SK-N-SH (cell line): ENCODE measurements around the gene DGAT2. TPM values are rescaled to one million over a fixed set of nuclear protein-coding genes. Genes with fewer than 3 reads are reported as not detected.

Experiments used
- CTCF ChIA-PET: fragments of 300-600, 350-600 bp; formaldehyde crosslinking; extraction: SDS; loops from one replicate; lab custom pipeline; 2021; lab: Yijun Ruan, JAX
- POLR2A ChIA-PET: fragments of 350-600 bp; sonication (Branson Sonifier 250); formaldehyde crosslinking; extraction: SDS; loops from one replicate; lab custom pipeline; 2020; ENCODE audit warnings: antibody characterized with exemption, inconsistent platforms; lab: Yijun Ruan, JAX
- DNase-seq: peaks from one replicate; pipeline ENCODE4 v3.0.0; 2012
- H2AFZ ChIP-seq: fragments of 200-600 bp; sonication (generic); 2 replicates; pipeline ENCODE4 v1.8.1; 2016; ENCODE audit warnings: antibody characterized with exemption, mild to moderate bottlenecking, low read depth
- H3F3A ChIP-seq: fragments of 200-600 bp; sonication (generic); replicated peaks from 2 replicates; pipeline ENCODE3; 2016; ENCODE audit warnings: antibody characterized with exemption, mild to moderate bottlenecking; ENCODE audit not compliant: insufficient read depth
- H3K27ac ChIP-seq, 2 experiments: fragments of 200-500 bp in 1 of 2; fragments of 200-600 bp in 1 of 2; sonication (Bioruptor generic) in 1 of 2; sonication (generic), shearing (Covaris generic) in 1 of 2; 2 replicates each; pipeline versions ENCODE4 v1.5.1 to v1.6.1; 2014 to 2016; ENCODE audit warnings: low read depth in 2 of 2, inconsistent platforms in 1 of 2, low read length in 1 of 2, mild to moderate bottlenecking in 1 of 2, mixed read lengths in 1 of 2
- H3K27me3 ChIP-seq: fragments of 200-600 bp; sonication (generic), shearing (Covaris generic); 2 replicates; pipeline ENCODE4 v1.6.1; 2016; ENCODE audit warnings: mixed run types; ENCODE audit not compliant: insufficient read depth
- H3K36me3 ChIP-seq, 2 experiments: fragments of 200-500 bp in 1 of 2; fragments of 200-600 bp in 1 of 2; sonication (Bioruptor generic) in 1 of 2; sonication (generic) in 1 of 2; replicated peaks in 1 of 2; 2 replicates each; pipeline versions ENCODE3 to v1.5.1; 2014 to 2016; ENCODE audit warnings: low read length in 1 of 2, mild to moderate bottlenecking in 1 of 2; ENCODE audit not compliant: insufficient read depth in 2 of 2, control insufficient read depth in 1 of 2
- H3K4me1 ChIP-seq, 2 experiments: fragments of 200-500 bp in 1 of 2; fragments of 200-600 bp in 1 of 2; sonication (Bioruptor generic) in 1 of 2; sonication (generic), shearing (Covaris generic) in 1 of 2; 2 replicates each; pipeline versions ENCODE4 v1.5.1 to v1.6.1; 2014 to 2016; ENCODE audit warnings: low read depth in 1 of 2, low read length in 1 of 2, mixed run types in 1 of 2; ENCODE audit not compliant: insufficient read depth in 2 of 2, control insufficient read depth in 1 of 2
- H3K4me2 ChIP-seq: fragments of 200-600 bp; sonication (generic), shearing (Covaris generic); 2 replicates; pipeline ENCODE4 v1.6.1; 2017; ENCODE audit warnings: mixed run types
- H3K4me3 ChIP-seq, 2 experiments: fragments of 200-500 bp in 1 of 2; fragments of 200-600 bp in 1 of 2; sonication (Bioruptor generic) in 1 of 2; sonication (generic), shearing (Covaris generic) in 1 of 2; 2 replicates each; pipeline versions ENCODE4 v1.5.1 to v1.8.1; 2014 to 2016; ENCODE audit warnings: low read depth in 2 of 2, inconsistent platforms in 1 of 2, low read length in 1 of 2, mild to moderate bottlenecking in 1 of 2, mixed read lengths in 1 of 2, moderate library complexity in 1 of 2
- H3K79me2 ChIP-seq: fragments of 200-600 bp; sonication (generic); 2 replicates; pipeline ENCODE4 v1.8.1; 2017; ENCODE audit warnings: mild to moderate bottlenecking; ENCODE audit not compliant: insufficient read depth
- H3K9ac ChIP-seq: fragments of 200-600 bp; sonication (generic); 2 replicates; pipeline ENCODE4 v1.6.1; 2017; ENCODE audit warnings: mixed run types
- H3K9me2 ChIP-seq: fragments of 200-600 bp; sonication (generic); 2 replicates; pipeline ENCODE4 v1.6.1; 2017; ENCODE audit warnings: mixed run types
- H3K9me3 ChIP-seq: fragments of 200-600 bp; sonication (generic); 2 replicates; pipeline ENCODE4 v1.6.1; 2017; ENCODE audit warnings: mixed run types, mild to moderate bottlenecking, moderate library complexity
- H4K20me1 ChIP-seq: fragments of 200-600 bp; sonication (generic); 2 replicates; pipeline ENCODE4 v1.6.1; 2017; ENCODE audit warnings: mild to moderate bottlenecking, mixed run types; ENCODE audit not compliant: insufficient read depth
- EZH2phosphoT487 ChIP-seq: fragments of 200-600 bp; sonication (generic); IDR thresholded peaks from 2 replicates; pipeline ENCODE4 v1.6.1; 2017; ENCODE audit warnings: low read depth, mixed run types, mild to moderate bottlenecking, antibody characterized with exemption, moderate library complexity, borderline replicate concordance
- GABPA ChIP-seq: IDR thresholded peaks from 2 replicates; pipeline ENCODE4 v1.4.0; 2012; ENCODE audit warnings: low read depth, mild to moderate bottlenecking
- IRF3 ChIP-seq: fragments of 150-350 bp; IDR thresholded peaks from 2 replicates; pipeline ENCODE4 v1.6.1; 2016; ENCODE audit warnings: mild to moderate bottlenecking, low read depth, low read length
- PBX3 ChIP-seq: IDR thresholded peaks from 2 replicates; pipeline ENCODE4; 2012
- RCOR1 ChIP-seq: fragments of 150-350 bp; IDR thresholded peaks from 2 replicates; pipeline ENCODE4 v1.6.1; 2017; ENCODE audit warnings: antibody characterized with exemption, low read length
- RFX5 ChIP-seq: IDR thresholded peaks from 2 replicates; pipeline ENCODE4 v1.6.1; 2012; ENCODE audit warnings: mild to moderate bottlenecking, improper control_type of control experiment, low read length
- SMC3 ChIP-seq: IDR thresholded peaks from 2 replicates; pipeline ENCODE4 v1.6.1; 2012; ENCODE audit warnings: low read depth, low read length, improper control_type of control experiment
- TEAD4 ChIP-seq: IDR thresholded peaks from 2 replicates; pipeline ENCODE4 v1.4.0; 2012; ENCODE audit warnings: mild to moderate bottlenecking, borderline replicate concordance; ENCODE audit not compliant: insufficient read depth
- ZBTB33 ChIP-seq: IDR thresholded peaks from 2 replicates; pipeline ENCODE4 v1.4.0; 2012; ENCODE audit warnings: low read depth, borderline replicate concordance
- WGBS: methylation state at CpG from one replicate; pipeline ENCODE4 v1.1.6; 2017; ENCODE audit warnings: low lambda C conversion rate; 5-methylcytosine and 5-hydroxymethylcytosine counted together
- polyA plus RNA-seq, 3 experiments: library from polyadenylated mRNA; depleted of rRNA; stranded (reverse); fragments of >200 nt; gene quantifications; 2 replicates each; pipeline ENCODE4 v1.2.3, GENCODE V29; 2012
- TF ChIP-seq, protein P1 (sequence below): fragments of 150-350 bp; IDR thresholded peaks from 2 replicates; pipeline ENCODE4 v1.6.1; 2017; ENCODE audit warnings: antibody characterized with exemption, low read length, low read depth, borderline replicate concordance

Gene DGAT2
- polyA plus RNA-seq, 1 of the 3 experiments (the other 2 are of a cell fraction) = 1.4 TPM

DNA sequence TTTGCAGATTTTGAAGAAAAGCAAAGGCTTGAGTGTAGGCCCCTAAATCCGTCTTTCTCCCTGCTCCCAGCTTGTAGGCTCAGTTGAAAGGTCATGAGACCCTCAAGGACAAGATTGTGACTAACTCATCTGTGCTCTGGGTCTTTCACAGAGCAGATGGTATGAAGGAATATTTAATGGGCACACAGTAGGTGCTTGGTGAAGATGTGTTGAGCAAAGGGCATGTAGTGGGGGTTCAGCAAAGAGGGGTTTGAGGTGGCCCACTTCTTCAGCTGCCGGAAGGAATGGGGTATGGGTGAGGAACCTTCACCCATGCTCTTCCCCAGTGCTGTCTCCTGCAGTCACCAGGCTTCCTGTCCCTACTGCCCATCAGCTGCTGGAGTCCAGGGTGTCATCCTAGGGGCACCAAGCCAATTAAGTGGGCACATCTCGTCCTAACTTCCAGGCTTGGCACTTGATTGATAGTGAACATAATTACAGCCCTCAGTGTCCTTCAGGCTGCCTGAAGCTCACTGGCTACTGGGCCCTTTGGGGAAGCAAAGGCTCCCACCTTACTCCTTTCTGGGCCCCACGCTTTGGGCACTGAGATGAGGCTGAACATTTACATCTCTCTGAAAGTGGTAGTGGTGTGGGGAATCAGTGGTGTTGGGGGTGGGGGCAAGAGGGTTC is 15.0 kb downstream of the DGAT2 start (continued):
- TF ChIP-seq SMC3 = no peak
- no peak for TF ChIP-seq RCOR1
- TF ChIP-seq, protein P1, sequence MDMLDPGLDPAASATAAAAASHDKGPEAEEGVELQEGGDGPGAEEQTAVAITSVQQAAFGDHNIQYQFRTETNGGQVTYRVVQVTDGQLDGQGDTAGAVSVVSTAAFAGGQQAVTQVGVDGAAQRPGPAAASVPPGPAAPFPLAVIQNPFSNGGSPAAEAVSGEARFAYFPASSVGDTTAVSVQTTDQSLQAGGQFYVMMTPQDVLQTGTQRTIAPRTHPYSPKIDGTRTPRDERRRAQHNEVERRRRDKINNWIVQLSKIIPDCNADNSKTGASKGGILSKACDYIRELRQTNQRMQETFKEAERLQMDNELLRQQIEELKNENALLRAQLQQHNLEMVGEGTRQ = no peak
- TF ChIP-seq IRF3 = no peak
- TF ChIP-seq, all 33 proteins: peak for 0

DNA sequence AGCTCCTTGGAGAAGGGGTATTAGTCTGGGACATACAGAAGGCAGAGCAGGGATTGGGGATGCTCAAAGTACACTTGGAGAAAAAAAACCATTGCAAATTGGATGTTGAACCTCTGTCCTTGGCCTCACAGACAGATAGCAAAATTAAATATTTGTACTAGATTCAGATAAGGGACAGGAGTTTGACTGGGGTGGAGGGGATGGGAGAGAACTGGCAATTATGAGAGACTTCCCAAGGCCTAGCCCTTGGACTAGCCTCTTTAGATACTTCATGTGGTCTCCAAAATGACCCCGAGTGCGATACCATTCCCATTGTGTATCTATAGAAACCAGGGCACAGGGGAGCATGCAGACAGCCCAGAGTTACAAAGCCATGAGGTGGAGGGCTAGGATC is 15.5 kb downstream of the DGAT2 start:
- Histone ChIP-seq H3F3A (no peaks in the 10 kb centered on the region), H3K9me3 (no peaks in the 10 kb centered on the region), H2AFZ (no peak overlapping the region), H3K9ac (no peak overlapping the region), H3K27me3 (no peaks in the 10 kb centered on the region), H3K36me3 (no peaks in the 10 kb centered on the region), H4K20me1 (no peaks in the 10 kb centered on the region), H3K4me3 (no peak overlapping the region), H3K79me2 (no peaks in the 10 kb centered on the region), H3K4me1 (peaks cover 0 to 7% of the 10 kb centered on the region in 2 experiments; a peak in 1 of 4 replicates), H3K27ac (no peak overlapping the region), H3K4me2 (no peak overlapping the region), H3K9me2 (no peaks in the 10 kb centered on the region)
- WGBS = 40% methylated on average over 1 of the region's 2 CpGs
- CTCF ChIA-PET = interaction anchor here (1.0 kb wide), 1 partner anchor 77 kb away, joined by 3 read pairs; no protein-coding TSS in a partner anchor
- no peak for DNase-seq
- POLR2A ChIA-PET = no interaction called here
- no peak for TF ChIP-seq ZBTB33
- TF ChIP-seq RFX5 = no peak
- TF ChIP-seq PBX3 = no peak
- no peak for TF ChIP-seq GABPA
- no peak for TF ChIP-seq TEAD4
- TF ChIP-seq EZH2phosphoT487 = no peak
